Measurements from ENCODE around the gene KRTAP5-1. TPM values are rescaled to one million over a fixed set of nuclear protein-coding genes. Genes with fewer than 3 reads are reported as not detected.
A peak's percentile ranks its signal among the peaks of the same experiment; 100 is the strongest.

KRTAP5-1 gene
- polyA plus RNA-seq, 1 donor (not counting 4 experiments of a cell fraction or from before 2014, with no cell fraction given), result not detected

GRCh38 chr11:1560649-1561251 is 24.3 kb downstream of the KRTAP5-1 start:
- Histone ChIP-seq H3K36me3 (ENCODE audit: control insufficient read depth in 2 of 2, extremely low read depth in 1 of 2, insufficient read depth in 2 of 2, low read length in 2 of 2) (peaks cover 0 to 3% of the 10 kb centered on the region in 2 experiments), H3K79me2 (ENCODE audit: control insufficient read depth, insufficient read depth, low read length) (no peaks in the 10 kb centered on the region), H3K27ac (ENCODE audit: control insufficient read depth, insufficient read depth, low read length) (no peak overlapping the region), H3K9me3 (ENCODE audit: control insufficient read depth, low read depth, low read length) (no peaks in the 10 kb centered on the region), H3K4me3 (ENCODE audit: control insufficient read depth in 2 of 3, extremely low read depth in 1 of 3, insufficient read depth in 2 of 3, low read depth in 1 of 3, low read length in 3 of 3) (no peak overlapping the region), H4K20me1 (ENCODE audit: control insufficient read depth, extremely low read depth, insufficient read depth, low read length) (no peaks in the 10 kb centered on the region), H2AFZ (ENCODE audit: control insufficient read depth, low read length) (no peak overlapping the region), H3K27me3 (ENCODE audit: control insufficient read depth, extremely low read depth, insufficient read depth, low read length) (no peaks in the 10 kb centered on the region), H3K9me1 (ENCODE audit: control insufficient read depth, extremely low read depth, insufficient read depth, low read length) (no peaks in the 10 kb centered on the region), H3K4me2 (ENCODE audit: control insufficient read depth, extremely low read depth, insufficient read depth, low read depth, low read length) (no peak overlapping the region), H3K9ac (ENCODE audit: control insufficient read depth, extremely low read depth, insufficient read depth, low read length) (no peak overlapping the region), H3K4me1 (ENCODE audit: control insufficient read depth, extremely low read depth, insufficient read depth, low read length) (peaks cover 11% of the 10 kb centered on the region)
- TF ChIP-seq EZH2 (IDR thresholded peaks at IDR 0.05; ENCODE audit: low read length) (no peak), CTCF (optimal IDR thresholded peaks at IDR 0.05 in 1 of 3, IDR thresholded peaks at IDR 0.05 in 1 of 3, conservative IDR thresholded peaks at IDR 0.05 in 1 of 3; ENCODE audit: extremely low read depth in 1 of 3, insufficient read depth in 2 of 3, low read length in 3 of 3) (peak in 1 of 3 experiments; percentile 23)
- DNase-seq (ENCODE audit: low read depth, low spot score), result no peak
- no peak for FAIRE-seq
- dilution Hi-C loops (cut with MboI; ENCODE audit: extremely low pct_ligation_motif_present, low sequenced_read_pairs), result no loop called here

- DNase-seq (ENCODE audit: low read depth, low spot score) (no peak), FAIRE-seq (no peak)
- Histone ChIP-seq H3K9me1 (ENCODE audit: control insufficient read depth, extremely low read depth, insufficient read depth, low read length) (no peaks in the 10 kb centered on the region), H3K4me3 (ENCODE audit: control insufficient read depth in 2 of 3, extremely low read depth in 1 of 3, insufficient read depth in 2 of 3, low read depth in 1 of 3, low read length in 3 of 3) (no peak overlapping the region), H3K36me3 (ENCODE audit: control insufficient read depth in 2 of 2, extremely low read depth in 1 of 2, insufficient read depth in 2 of 2, low read length in 2 of 2) (peaks cover 0 to 3% of the 10 kb centered on the region in 2 experiments), H3K4me2 (ENCODE audit: control insufficient read depth, extremely low read depth, insufficient read depth, low read depth, low read length) (no peak overlapping the region), H3K27me3 (ENCODE audit: control insufficient read depth, extremely low read depth, insufficient read depth, low read length) (no peaks in the 10 kb centered on the region), H3K79me2 (ENCODE audit: control insufficient read depth, insufficient read depth, low read length) (no peaks in the 10 kb centered on the region), H3K27ac (ENCODE audit: control insufficient read depth, insufficient read depth, low read length) (no peak overlapping the region), H2AFZ (ENCODE audit: control insufficient read depth, low read length) (no peak overlapping the region), H3K9ac (ENCODE audit: control insufficient read depth, extremely low read depth, insufficient read depth, low read length) (no peak overlapping the region), H3K4me1 (ENCODE audit: control insufficient read depth, extremely low read depth, insufficient read depth, low read length) (peaks cover 11% of the 10 kb centered on the region), H3K9me3 (ENCODE audit: control insufficient read depth, low read depth, low read length) (no peaks in the 10 kb centered on the region), H4K20me1 (ENCODE audit: control insufficient read depth, extremely low read depth, insufficient read depth, low read length) (no peaks in the 10 kb centered on the region)
- TF ChIP-seq EZH2 (IDR thresholded peaks at IDR 0.05; ENCODE audit: low read length) (no peak), CTCF (optimal IDR thresholded peaks at IDR 0.05 in 1 of 3, IDR thresholded peaks at IDR 0.05 in 1 of 3, conservative IDR thresholded peaks at IDR 0.05 in 1 of 3; ENCODE audit: extremely low read depth in 1 of 3, insufficient read depth in 2 of 3, low read length in 3 of 3) (no peak)
- dilution Hi-C loops (cut with MboI; ENCODE audit: extremely low pct_ligation_motif_present, low sequenced_read_pairs), result no loop called here
Observed at GRCh38 chr11:1560002-1560648, 25.0 kb downstream of the KRTAP5-1 start.
